Liver (tissue), 9 donors: ENCODE measurements around the gene DLST. TPM values are rescaled to one million over a fixed set of nuclear protein-coding genes. Genes with fewer than 3 reads are reported as not detected.

Experiments
- DNase-seq: peaks from one replicate; pipeline ENCODE4 v3.0.0-alpha.2; 2017; ENCODE audit warnings: low spot score
- H3K27ac ChIP-seq, 2 donors: one replicate each; pipeline ENCODE4 v1.7.0; 2013; ENCODE audit warnings: inconsistent platforms in 2 of 2, low read length in 2 of 2, control low read depth in 1 of 2, low read depth in 1 of 2, mild to moderate bottlenecking in 1 of 2
- H3K27me3 ChIP-seq, 4 donors: one replicate each; pipeline versions ENCODE4 v1.6.1 to v1.7.0; 2013; ENCODE audit warnings: low read length in 3 of 4, inconsistent platforms in 1 of 4, mild to moderate bottlenecking in 1 of 4, moderate library complexity in 1 of 4; ENCODE audit not compliant: control insufficient read depth in 4 of 4, insufficient read depth in 4 of 4
- H3K36me3 ChIP-seq, 4 donors: one replicate each; pipeline versions ENCODE4 v1.6.1 to v1.7.0; 2013; ENCODE audit warnings: low read length in 3 of 4, mild to moderate bottlenecking in 3 of 4, low read depth in 1 of 4, moderate library complexity in 1 of 4; ENCODE audit not compliant: control insufficient read depth in 4 of 4, insufficient read depth in 3 of 4
- H3K4me1 ChIP-seq, 4 donors: one replicate each; pipeline versions ENCODE4 v1.6.1 to v1.7.0; 2013; ENCODE audit warnings: low read length in 3 of 4, mild to moderate bottlenecking in 3 of 4, moderate library complexity in 1 of 4; ENCODE audit not compliant: control insufficient read depth in 4 of 4, insufficient read depth in 4 of 4
- H3K4me3 ChIP-seq, 3 donors: one replicate each; pipeline versions ENCODE4 v1.6.1 to v1.7.0; 2013; ENCODE audit warnings: low read length in 3 of 3, control low read depth in 1 of 3, low read depth in 1 of 3, mild to moderate bottlenecking in 1 of 3
- H3K9ac ChIP-seq, 2 donors: one replicate each; pipeline ENCODE4 v1.7.0; 2013; ENCODE audit warnings: low read length in 2 of 2, mild to moderate bottlenecking in 2 of 2, moderate library complexity in 2 of 2, control low read depth in 1 of 2, low read depth in 1 of 2
- H3K9me3 ChIP-seq, 4 donors: one replicate each; pipeline versions ENCODE4 v1.6.1 to v1.7.0; 2013; ENCODE audit warnings: low read length in 3 of 4; ENCODE audit not compliant: control insufficient read depth in 4 of 4
- ATF3 ChIP-seq: IDR thresholded peaks from 2 replicates; pipeline ENCODE4 v1.6.1; 2016; ENCODE audit warnings: antibody characterized with exemption
- EGR1 ChIP-seq, 2 donors: IDR thresholded peaks; 2 replicates each; pipeline ENCODE4 v1.6.1; 2016 to 2018; ENCODE audit warnings: antibody characterized with exemption in 2 of 2, low read depth in 2 of 2
- FOXA1 ChIP-seq: IDR thresholded peaks from 2 replicates; pipeline ENCODE4 v1.6.1; 2016; ENCODE audit warnings: antibody characterized with exemption
- GABPA ChIP-seq, 2 donors: IDR thresholded peaks in 1 of 2; conservative IDR thresholded peaks in 1 of 2; 2 replicates each; pipeline ENCODE4 v1.6.1; 2016; ENCODE audit warnings: antibody characterized with exemption in 2 of 2, mild to moderate bottlenecking in 1 of 2, moderate library complexity in 1 of 2
- HNF4A ChIP-seq, 2 donors: conservative IDR thresholded peaks; 2 replicates each; pipeline ENCODE4 v1.6.1; 2016; ENCODE audit warnings: antibody characterized with exemption in 2 of 2, mild to moderate bottlenecking in 2 of 2
- HNF4G ChIP-seq: IDR thresholded peaks from 2 replicates; pipeline ENCODE4 v1.6.1; 2016; ENCODE audit warnings: antibody characterized with exemption
- JUND ChIP-seq, 2 donors: IDR thresholded peaks; 2 replicates each; pipeline ENCODE4 v1.6.1; 2016; ENCODE audit warnings: antibody characterized with exemption in 2 of 2
- RAD21 ChIP-seq, 2 donors: IDR thresholded peaks; 2 replicates each; pipeline ENCODE4 v1.6.1; 2016; ENCODE audit warnings: antibody characterized with exemption in 2 of 2, mild to moderate bottlenecking in 2 of 2
- RXRA ChIP-seq, 2 donors: IDR thresholded peaks; 2 replicates each; pipeline ENCODE4 v1.6.1; 2017 to 2018; ENCODE audit warnings: antibody characterized with exemption in 2 of 2, mild to moderate bottlenecking in 1 of 2
- SP1 ChIP-seq: IDR thresholded peaks from 2 replicates; pipeline ENCODE4 v1.6.1; 2018; ENCODE audit warnings: antibody characterized with exemption, mild to moderate bottlenecking
- TAF1 ChIP-seq: conservative IDR thresholded peaks from 2 replicates; pipeline ENCODE4 v1.6.1; 2016; ENCODE audit warnings: antibody characterized with exemption, mild to moderate bottlenecking
- YY1 ChIP-seq: IDR thresholded peaks from 2 replicates; pipeline ENCODE4 v1.6.1; 2016; ENCODE audit warnings: antibody characterized with exemption, mild to moderate bottlenecking
- WGBS: extraction: QIAGEN DNeasy Blood & Tissue Kit; methylation state at CpG from one replicate; pipeline ENCODE4 v1.1.7; 2013; 5-methylcytosine and 5-hydroxymethylcytosine counted together
- polyA plus RNA-seq, 2 donors: library from polyadenylated mRNA; stranded (reverse) in 1 of 2; unstranded in 1 of 2; fragments of 200-250 nt in 1 of 2; fragments of >200 nt in 1 of 2; fragmentation: Nextera tagmentation in 1 of 2; extraction: Ambion mirVana in 1 of 2; gene quantifications; one replicate each; pipeline versions ENCODE4 v1.2.1 to v1.2.3, GENCODE V29; 2013 to 2015
- total RNA-seq, 2 donors: library from RNA; depleted of rRNA; stranded (reverse); fragments of >200 nt; gene quantifications; one replicate each; pipeline ENCODE4 v1.2.3, GENCODE V29; 2014
- TF ChIP-seq, protein P1 (sequence below): IDR thresholded peaks from 2 replicates; pipeline ENCODE4 v1.6.1; 2016; ENCODE audit warnings: antibody characterized with exemption, mild to moderate bottlenecking
- TF ChIP-seq, protein P2 (sequence below): IDR thresholded peaks from 2 replicates; pipeline ENCODE4 v1.6.1; 2016; ENCODE audit warnings: antibody characterized with exemption
- donor health status: healthy.
- donor health status: healthy.
- donor health status: healthy.
- donor health status: healthy.
- donor health status: healthy.

The DLST gene
- total and polyA plus RNA-seq, 4 donors, result 10.7 to 69.3 (median 49.5) TPM

DNA sequence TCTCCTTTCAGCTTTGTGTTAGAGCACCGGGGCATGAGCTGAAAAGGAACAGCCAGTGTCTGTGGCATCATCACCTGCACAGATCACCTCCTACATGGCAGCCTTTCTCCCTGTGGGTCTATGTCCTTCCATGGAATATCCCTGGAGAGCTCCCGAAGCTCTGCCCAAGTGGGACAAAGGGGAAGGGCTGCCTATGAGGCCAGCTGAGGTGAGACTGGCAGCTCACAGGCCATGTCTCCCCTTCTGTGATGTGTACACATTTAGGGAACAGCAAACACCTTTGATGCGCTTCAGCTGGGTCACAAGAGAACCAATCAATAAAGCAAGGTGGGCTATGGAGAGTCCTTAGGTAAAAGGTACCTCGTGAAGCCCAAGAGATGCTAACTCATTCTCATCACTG is 9.9 kb upstream of the DLST start:
- Histone ChIP-seq H3K27ac (no peak overlapping the region), H3K4me3 (no peak overlapping the region), H3K27me3 (no peaks in the 10 kb centered on the region), H3K9me3 (no peaks in the 10 kb centered on the region), H3K4me1 (peaks cover 0 to 7% (median 4%) of the 10 kb centered on the region in 4 donors), H3K36me3 (no peaks in the 10 kb centered on the region), H3K9ac (no peak overlapping the region)
- WGBS, result 42% methylated on average over 4 of the region's 4 CpGs
- TF ChIP-seq JUND (IDR thresholded peaks at IDR 0.05) (no peak), RXRA (IDR thresholded peaks at IDR 0.05) (peak; percentile 54 to 73), FOXA1 (no peak), TAF1 (no peak), SP1 (peak; percentile 20), YY1 (no peak), EGR1 (IDR thresholded peaks at IDR 0.05; ENCODE audit: low read depth in 2 of 2) (no peak)
- DNase-seq, result no peak

DNA sequence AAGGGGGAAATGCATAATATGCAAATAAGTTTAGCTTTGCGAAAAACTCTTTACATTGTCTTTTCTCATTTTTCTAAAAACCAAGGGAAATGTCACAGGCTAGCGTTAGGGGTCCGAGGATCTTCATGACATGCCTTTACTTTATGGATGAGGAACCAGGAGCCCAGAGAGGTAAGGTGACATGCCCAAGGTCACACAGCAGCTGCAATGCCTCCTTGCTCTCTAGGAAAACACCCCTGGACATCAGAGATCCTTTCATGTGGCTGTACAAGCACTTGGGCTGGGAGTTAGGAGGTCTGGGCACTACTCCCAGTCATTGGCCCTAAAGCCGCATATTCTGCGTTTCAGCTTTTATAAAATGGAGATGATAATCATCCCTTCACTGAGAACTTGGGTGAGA is 6.5 kb upstream of the DLST start:
- H3K9me3 ChIP-seq, result no peaks in the 10 kb centered on the region
- TF ChIP-seq, protein P1, sequence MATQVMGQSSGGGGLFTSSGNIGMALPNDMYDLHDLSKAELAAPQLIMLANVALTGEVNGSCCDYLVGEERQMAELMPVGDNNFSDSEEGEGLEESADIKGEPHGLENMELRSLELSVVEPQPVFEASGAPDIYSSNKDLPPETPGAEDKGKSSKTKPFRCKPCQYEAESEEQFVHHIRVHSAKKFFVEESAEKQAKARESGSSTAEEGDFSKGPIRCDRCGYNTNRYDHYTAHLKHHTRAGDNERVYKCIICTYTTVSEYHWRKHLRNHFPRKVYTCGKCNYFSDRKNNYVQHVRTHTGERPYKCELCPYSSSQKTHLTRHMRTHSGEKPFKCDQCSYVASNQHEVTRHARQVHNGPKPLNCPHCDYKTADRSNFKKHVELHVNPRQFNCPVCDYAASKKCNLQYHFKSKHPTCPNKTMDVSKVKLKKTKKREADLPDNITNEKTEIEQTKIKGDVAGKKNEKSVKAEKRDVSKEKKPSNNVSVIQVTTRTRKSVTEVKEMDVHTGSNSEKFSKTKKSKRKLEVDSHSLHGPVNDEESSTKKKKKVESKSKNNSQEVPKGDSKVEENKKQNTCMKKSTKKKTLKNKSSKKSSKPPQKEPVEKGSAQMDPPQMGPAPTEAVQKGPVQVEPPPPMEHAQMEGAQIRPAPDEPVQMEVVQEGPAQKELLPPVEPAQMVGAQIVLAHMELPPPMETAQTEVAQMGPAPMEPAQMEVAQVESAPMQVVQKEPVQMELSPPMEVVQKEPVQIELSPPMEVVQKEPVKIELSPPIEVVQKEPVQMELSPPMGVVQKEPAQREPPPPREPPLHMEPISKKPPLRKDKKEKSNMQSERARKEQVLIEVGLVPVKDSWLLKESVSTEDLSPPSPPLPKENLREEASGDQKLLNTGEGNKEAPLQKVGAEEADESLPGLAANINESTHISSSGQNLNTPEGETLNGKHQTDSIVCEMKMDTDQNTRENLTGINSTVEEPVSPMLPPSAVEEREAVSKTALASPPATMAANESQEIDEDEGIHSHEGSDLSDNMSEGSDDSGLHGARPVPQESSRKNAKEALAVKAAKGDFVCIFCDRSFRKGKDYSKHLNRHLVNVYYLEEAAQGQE, result no peak
- no peak for TF ChIP-seq HNF4G
- no peak for TF ChIP-seq FOXA1
- TF ChIP-seq, protein P2, sequence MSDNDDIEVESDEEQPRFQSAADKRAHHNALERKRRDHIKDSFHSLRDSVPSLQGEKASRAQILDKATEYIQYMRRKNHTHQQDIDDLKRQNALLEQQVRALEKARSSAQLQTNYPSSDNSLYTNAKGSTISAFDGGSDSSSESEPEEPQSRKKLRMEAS, result no peak
- no peak for DNase-seq
- H3K36me3 ChIP-seq, result no peaks in the 10 kb centered on the region
- WGBS, result 95% methylated on average over 5 of the region's 5 CpGs
- H3K27ac ChIP-seq, result no peak overlapping the region
- no peak overlapping the region for H3K4me3 ChIP-seq
- peaks cover 0 to 7% (median 4%) of the 10 kb centered on the region in 4 donors for H3K4me1 ChIP-seq
- H3K27me3 ChIP-seq, result no peaks in the 10 kb centered on the region
- no peak overlapping the region for H3K9ac ChIP-seq

- no peak within 1 kb of the TSS for H3K27ac ChIP-seq
- no peak within 1 kb of the TSS for H3K9ac ChIP-seq
- H3K4me1 ChIP-seq, result peaks cover 4 to 11% (median 7%) of the 10 kb centered on the region in 4 donors
- DNase-seq, result no peak
- no peaks in the 10 kb centered on the region for H3K36me3 ChIP-seq
- 72% methylated on average over 13 of the region's 13 CpGs for WGBS
- no peak within 1 kb of the TSS for H3K4me3 ChIP-seq
- H3K27me3 ChIP-seq, result no peaks in the 10 kb centered on the region
- TF ChIP-seq RAD21 (IDR thresholded peaks at IDR 0.05) (no peak), HNF4A (conservative IDR thresholded peaks at IDR 0.05) (no peak), ATF3 (no peak), TAF1 (no peak), GABPA (IDR thresholded peaks at IDR 0.05 in 1 of 2, conservative IDR thresholded peaks at IDR 0.05 in 1 of 2) (no peak), RXRA (IDR thresholded peaks at IDR 0.05) (no peak), SP1 (no peak), EGR1 (IDR thresholded peaks at IDR 0.05; ENCODE audit: low read depth in 2 of 2) (no peak)
- H3K9me3 ChIP-seq, result no peaks in the 10 kb centered on the region
These were observed 5.5 kb upstream of the DLST start, which contains the start of gene PROX2 for GRCh38 chr14:74875941-74876913. Gene PROX2, minus strand, starts transcription at chr14:74876145. Its CDS starts 12,311 bp downstream, at chr14:74863834.
